T47D (cell line): Measurements from ENCODE around the gene EMC7.
"Not testable (repeated sequence)": the region's sequence is repeated elsewhere in the genome, so short reads cannot be mapped to it uniquely, and the experiment has no call there.

ENCODE experiments used
- DNase-seq, 2 experiments: peaks; one replicate each; pipeline versions ENCODE4 v3.0.0 to v3.0.0-alpha.2; 2011 to 2012; ENCODE audit warnings: low read depth in 1 of 2, low spot score in 1 of 2
- JUND ChIP-seq: IDR thresholded peaks from 2 replicates; pipeline ENCODE4 v1.6.1; 2012; ENCODE audit warnings: low read depth
- in situ Hi-C: cut with HindIII; loops from 2 replicates; pipeline ENCODE4 v1.10.0; 2016; ENCODE audit warnings: low sequenced_read_pairs, low pct_unique_long_range_greater_than_20kb

The EMC7 gene

DNA sequence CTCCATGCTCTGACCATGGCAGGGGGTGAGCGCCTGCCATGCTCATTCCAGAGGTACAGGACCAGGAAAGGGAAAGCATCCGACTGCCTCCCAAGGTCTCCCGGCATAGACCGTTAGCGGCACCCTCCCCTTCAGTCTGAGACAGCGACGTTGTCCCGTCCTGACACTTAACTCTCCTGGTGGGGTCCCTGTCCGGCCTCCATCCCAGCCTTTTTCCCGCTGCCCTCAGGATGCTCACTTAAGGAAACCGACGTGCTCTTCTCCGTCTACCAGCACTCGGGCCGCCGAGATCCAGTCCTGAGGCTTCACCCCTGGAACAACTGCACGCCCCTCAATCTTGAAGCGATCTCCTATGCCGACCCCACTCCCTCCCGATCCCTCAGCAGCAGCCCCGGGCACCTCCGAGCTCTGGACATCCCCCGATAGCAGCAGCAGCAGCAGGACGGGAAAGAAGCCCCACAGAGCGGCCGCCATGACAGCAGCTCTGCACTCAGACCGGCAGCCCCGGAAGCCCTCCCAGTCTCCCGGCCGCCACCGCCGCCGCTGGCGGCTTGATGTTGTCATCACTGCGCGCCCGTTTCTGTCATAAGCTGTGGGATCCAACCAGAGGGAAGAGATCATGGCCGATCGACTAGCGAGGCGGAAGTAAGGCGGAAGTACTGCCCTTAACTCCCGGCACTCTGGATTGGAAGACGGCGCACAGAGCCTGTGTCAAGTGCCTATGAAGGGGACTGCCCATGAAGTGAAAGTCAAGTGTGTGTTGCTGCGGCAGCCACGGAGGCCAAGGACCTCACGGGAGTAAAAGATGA lies at the start of gene EMC7, which contains the start of gene PGBD4:
Gene EMC7 (minus strand): TSS at position 497 of the 809 bp plus-strand sequence. CDS start 23 bp downstream, at position 474.
Gene PGBD4 (plus strand): TSS at position 718 of the 809 bp plus-strand sequence. CDS start 449 bp downstream, outside the sequence.
- in situ Hi-C loops: no loop called here
- peak; percentile 79 to 99 for DNase-seq
- no peak for TF ChIP-seq JUND

DNA sequence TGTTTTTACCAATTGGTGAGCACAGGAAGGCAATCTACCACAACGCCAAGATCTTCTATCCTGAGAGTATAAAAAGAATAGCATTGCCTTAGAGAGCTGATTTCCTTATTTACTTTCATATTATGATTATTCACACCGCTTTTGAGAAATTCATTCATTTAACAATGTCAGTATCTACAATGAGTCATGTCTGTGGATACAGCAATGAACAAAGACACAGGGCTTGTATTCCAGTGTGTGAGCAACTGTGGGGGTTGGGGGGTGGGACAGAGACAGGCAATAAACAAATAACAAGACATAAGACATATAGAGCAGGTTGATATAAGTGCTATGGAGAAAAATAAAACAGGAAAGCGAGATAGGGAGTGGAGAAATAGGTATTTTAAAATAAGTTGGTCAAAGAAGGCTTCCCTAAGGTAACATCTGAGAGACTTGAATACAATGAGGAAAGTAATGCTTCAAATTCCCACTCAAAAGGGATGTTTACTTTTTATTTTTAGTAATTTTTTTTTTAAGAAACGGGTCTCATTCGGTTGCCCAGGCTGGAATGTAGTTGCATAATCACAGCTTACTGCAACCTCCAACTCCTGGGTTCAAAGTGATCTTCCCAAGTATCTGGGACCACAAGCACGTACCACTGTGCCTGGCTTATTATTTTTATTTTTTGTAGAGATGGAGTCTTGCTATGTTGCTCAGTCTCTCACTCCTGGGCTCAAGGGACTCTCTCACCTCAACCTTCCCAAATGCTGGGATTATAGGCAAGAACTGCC lies 45.9 kb upstream of the EMC7 start:
- no peak for DNase-seq
- TF ChIP-seq JUND: no peak
- in situ Hi-C loops: no loop called here

DNA sequence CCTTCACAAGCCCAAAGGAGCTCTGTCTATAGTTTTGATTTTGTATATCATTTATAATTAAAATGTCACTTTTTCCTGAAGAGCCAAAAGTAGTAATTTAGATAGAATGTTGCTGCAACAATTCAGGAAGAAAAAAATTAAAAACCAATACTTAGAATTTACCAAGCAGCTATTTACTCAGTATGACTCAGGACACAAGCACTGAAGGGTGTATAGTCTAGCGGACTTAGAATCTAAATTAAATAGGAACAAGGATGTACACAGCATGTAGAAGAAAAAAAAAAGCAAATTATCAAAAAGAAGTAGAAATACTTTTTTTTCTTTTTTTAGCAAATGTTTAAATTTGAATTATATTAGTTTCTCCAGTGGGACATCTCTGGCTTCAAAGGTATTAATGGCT lies 31.8 kb upstream of the EMC7 start:
- in situ Hi-C loops: no loop called here
- TF ChIP-seq JUND: no peak
- no peak for DNase-seq

DNA sequence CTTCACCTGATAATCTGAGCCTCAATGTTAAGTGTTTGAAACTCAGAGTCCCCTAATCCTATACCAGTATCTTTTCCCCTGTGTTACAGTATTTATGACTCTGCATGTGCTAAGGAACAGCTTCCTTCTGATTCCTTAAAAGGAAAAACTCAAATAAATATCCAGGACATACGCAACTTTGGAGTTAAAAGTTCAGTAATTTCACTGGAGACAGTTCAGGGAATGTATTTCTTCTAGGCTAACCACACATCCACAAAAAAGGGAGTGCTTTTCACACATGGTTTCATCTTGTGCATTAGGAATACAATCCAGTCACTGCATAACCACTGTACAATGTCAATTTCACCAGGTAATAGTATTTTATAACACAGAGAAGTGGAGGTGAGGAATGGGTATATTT lies 31.2 kb upstream of the EMC7 start:
- in situ Hi-C loops: no loop called here
- TF ChIP-seq JUND: no peak
- DNase-seq: no peak

DNA sequence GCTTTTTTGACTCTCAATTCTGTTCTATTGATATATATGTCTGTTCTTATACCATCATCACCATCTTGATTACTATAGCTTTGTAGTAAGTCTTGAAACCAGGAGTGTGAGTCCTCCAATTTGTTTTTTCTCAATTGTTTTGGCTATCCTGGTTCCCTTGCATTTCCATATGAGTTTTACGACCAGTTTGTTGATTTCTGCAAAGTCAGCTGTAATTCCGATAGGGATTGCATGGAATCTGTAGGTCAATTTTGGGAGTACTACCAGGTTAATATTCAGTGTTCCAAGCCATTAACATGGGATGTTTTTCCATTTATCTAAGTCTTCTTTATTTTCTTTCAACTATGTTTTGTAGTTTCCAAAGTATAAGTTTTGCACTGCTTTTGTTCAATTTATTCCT lies 27.2 kb upstream of the EMC7 start:
- in situ Hi-C loops: no loop called here
- TF ChIP-seq JUND: no peak
- DNase-seq: no peak

DNA sequence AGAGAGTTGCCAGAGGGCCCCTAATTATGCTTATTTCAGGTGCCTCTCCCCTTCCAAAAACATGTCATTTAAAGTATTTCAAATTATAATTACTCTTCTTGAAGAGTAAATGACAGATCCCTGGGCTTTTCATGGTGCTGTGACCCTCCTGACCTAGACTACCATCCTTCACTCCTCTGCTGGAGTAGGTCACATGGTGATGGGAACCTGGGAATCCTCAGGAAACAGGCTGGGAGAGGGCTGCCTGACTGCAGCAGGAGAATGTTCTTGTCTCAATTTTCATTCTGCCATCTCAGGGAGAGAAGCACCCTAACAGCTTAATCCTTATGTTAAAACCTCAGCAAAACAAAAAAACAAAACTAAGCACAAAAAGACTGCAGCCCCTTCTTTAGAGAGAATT lies 24.9 kb upstream of the EMC7 start:
- no peak for TF ChIP-seq JUND
- in situ Hi-C loops: no loop called here
- DNase-seq: no peak

DNA sequence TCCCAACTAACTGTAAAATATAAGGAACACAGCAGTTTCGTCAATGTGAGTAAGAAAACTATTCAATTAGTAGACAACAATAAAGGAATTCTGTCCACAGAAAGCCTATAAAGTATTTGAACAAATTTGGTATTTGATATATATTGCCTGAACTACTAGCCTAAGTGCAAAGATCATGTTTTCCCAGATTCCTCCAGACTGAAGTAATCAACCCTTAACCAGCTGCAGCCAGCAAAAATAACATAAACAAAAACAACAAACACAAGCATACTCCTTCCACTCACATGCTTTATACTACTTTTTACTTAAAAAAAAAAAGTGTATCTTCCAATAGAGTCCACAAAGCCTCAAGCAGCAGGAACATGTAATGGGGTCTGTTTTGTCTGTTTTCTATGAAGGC lies 24.3 kb upstream of the EMC7 start:
- in situ Hi-C loops: no loop called here
- no peak for TF ChIP-seq JUND
- no peak for DNase-seq

DNA sequence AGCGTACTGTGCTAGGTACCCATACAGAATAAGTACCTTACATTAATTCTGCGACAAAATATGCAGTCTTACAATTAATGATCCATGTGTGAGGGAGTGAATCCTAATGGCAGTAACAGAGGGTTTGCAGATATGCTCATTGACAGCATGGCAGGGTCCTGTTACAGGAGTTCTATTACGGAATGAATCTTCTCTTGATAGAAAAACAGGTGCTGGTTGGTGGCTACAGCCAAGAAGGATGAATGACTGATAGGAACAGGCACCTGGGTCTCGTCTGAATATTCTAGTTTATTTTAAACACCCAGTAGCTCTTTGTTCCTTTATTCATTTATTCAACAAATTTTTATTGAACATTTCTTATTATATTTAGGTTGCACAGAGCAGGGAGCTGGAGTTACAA lies 23.0 kb upstream of the EMC7 start:
- TF ChIP-seq JUND: no peak
- no peak for DNase-seq
- in situ Hi-C loops: no loop called here

DNA sequence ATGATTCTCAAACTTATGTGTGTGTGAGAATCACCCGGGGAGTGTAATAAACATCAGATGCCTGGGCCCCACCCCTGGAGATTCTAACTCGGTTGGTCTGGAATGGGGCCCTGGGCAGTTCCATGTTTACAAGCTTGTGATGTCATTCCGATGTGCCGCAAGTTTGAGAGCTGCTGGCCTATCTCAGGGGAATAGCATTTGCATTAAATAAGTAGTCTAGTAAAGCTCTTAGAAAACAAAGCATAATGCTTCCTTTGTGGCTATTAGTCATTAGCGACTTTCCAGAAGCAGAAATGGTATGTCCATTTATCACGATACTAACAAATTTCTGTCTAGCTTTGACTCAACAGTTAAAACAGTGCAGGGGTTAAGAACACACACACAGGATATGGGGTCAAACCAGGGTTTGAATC lies 21.1 kb upstream of the EMC7 start:
- DNase-seq: no peak
- in situ Hi-C loops: no loop called here
- TF ChIP-seq JUND: no peak

DNA sequence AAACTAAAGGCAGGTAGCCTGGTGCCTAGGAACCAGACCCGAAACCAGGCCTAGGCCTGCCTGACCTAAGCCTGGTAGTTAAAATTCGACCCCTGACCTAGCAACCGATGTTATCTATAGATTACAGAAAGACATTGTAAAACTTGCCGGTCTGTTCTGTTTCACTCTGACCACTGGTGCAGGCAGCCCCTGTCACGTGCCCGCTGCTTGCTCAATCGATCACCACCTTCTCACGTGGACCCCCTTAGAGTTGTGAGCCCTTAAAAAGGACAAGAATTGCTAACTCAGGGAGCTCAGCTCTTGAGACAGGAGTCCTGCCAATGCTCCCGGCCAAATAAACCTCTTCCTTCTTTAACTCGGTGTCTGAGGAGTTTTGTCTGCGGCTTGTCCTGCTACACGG lies 20.1 kb upstream of the EMC7 start:
- DNase-seq, in situ Hi-C loops: not testable (repeated sequence)

DNA sequence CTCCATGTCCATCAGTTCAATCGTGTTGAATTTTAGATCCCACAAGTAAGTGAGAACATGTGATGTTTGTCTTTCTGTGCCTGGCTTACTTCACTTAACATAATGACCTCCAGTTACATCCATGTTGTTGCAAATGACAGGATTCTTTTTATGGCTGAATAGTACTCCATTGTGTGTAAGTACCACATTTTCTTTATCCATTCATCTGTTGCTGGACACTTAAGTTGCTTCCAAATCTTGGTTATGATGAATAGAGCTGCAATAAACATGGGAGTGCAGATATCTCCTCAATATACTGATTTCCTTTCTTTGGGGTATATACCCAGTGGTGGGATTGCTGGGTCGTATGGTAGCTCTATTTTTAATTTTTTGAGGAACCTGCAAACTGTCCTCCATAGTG lies 18.8 kb upstream of the EMC7 start:
- DNase-seq, in situ Hi-C loops: not testable (repeated sequence)

DNA sequence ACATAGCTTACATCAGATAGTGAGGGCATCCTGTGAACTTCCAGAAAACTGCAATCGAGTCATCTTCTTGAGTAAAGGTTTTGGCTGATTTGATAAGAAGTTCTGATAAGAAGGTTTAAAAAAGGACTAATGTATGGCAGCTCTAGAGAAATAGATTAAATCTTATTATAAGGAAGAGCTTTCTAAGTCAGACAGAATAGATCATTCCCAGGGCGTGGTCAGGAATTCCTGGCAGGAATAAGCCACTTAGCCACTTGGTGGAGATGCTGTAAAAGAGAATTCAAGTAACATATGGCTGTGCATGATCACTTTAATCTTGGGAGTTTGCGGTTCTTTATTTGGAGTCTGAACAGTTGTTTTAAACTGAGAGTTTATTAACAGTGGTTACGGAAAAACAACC lies 17.6 kb upstream of the EMC7 start:
- TF ChIP-seq JUND: no peak
- in situ Hi-C loops: no loop called here
- DNase-seq: peak in 1 of 2 experiments; percentile 54

DNA sequence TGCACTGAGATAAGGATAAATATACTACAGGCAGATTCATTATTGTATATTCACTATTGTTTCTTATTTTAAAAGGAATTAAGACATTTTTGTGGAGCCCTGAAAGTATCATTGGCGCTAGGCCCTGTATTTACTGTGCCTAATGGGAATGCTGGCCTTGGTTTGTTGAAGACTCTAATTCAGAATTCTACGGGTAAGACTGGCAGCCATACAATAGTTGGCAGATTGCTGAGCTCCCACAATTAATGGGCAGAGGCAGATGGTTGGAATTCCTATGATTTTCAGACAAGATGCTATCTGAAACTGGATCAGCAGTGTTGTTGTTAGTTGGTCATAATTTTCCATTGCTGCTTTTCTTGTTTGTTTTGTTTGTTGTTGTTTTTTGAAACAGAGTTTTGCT lies 15.0 kb upstream of the EMC7 start:
- DNase-seq: peak in 1 of 2 experiments; percentile 55
- TF ChIP-seq JUND: no peak
- in situ Hi-C loops: no loop called here

DNA sequence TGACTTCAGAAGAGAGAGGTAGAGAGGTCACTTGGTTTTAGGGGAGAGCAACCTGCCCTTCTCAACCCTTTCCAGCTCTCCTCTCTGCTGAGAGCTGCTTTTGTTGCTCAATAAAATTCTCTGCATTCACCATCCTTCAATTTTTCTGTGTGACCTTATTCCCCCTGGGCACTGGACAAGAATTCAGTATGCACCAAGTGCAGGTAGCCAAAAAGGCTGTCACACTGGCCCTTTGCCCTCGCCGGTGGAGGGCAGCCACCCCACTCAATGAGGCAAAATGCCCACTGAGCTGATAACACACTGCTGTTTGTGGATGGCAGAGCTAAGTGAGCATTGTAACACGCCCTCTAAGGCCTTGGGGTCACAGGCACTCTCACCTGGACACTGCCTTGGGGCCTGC lies 13.1 kb upstream of the EMC7 start:
- in situ Hi-C loops: no loop called here
- no peak for TF ChIP-seq JUND
- no peak for DNase-seq
